KG1 (cell line): ENCODE measurements around the gene SV2A.
"Not testable (repeated sequence)": the region's sequence is repeated elsewhere in the genome, so short reads cannot be mapped to it uniquely, and the experiment has no call there.

ENCODE experiments used
- DNase-seq: peaks from one replicate; lab custom pipeline; 2025; lab: John Stamatoyannopoulos, UW

SV2A gene, protein sequence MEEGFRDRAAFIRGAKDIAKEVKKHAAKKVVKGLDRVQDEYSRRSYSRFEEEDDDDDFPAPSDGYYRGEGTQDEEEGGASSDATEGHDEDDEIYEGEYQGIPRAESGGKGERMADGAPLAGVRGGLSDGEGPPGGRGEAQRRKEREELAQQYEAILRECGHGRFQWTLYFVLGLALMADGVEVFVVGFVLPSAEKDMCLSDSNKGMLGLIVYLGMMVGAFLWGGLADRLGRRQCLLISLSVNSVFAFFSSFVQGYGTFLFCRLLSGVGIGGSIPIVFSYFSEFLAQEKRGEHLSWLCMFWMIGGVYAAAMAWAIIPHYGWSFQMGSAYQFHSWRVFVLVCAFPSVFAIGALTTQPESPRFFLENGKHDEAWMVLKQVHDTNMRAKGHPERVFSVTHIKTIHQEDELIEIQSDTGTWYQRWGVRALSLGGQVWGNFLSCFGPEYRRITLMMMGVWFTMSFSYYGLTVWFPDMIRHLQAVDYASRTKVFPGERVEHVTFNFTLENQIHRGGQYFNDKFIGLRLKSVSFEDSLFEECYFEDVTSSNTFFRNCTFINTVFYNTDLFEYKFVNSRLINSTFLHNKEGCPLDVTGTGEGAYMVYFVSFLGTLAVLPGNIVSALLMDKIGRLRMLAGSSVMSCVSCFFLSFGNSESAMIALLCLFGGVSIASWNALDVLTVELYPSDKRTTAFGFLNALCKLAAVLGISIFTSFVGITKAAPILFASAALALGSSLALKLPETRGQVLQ

DNA sequence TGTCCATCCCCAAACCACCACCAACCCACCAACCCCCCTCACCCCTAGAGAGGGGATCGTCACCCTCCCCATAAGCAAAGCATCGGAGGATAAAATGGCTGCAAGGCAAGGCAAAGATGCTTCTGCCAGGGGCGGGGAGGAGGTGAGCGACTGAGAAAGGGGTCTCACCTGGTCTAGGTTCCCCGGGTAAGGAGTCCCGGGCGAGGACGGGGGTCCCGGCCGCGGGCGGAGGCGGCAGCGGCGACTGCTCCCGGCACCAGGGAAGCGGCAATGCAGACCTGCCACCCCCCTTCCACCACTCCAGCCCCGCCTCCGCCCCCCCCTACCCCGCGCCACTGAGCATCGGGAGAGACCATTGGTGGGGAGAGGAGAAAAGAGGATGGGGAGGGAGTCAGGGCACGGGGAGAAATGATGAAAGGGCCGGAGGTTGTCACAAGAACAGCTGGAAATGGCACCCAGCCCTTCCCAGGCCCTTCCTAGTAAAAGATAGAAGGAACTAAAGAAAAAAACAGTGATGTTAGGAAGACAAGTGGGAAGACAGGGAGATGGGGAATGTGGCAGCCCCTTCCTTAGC, at the start of gene SV2A:
Gene SV2A, minus strand, starts transcription at position 274 of the 574 bp plus-strand sequence. CDS start 4,004 bp downstream, outside the sequence.
- DNase-seq, result no peak

DNA sequence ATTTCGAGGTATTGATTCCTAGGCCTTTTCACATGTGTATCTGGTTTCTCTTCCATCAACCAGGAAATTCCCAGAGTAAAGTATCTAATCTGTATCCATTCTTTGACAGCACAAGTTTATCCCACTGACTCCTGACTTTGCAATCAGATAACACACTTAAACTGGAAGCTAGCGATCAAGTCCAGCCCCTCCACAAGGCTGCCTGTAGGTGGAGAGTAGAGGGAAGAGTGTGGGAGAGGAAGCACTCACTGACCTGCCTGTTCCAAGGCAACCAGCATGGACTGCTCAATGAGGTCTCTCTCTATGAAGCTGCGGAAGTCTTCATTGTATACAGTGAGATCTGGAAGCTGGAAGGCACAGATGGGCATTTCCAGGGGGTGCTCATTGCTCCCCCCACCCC, 49.4 kb upstream of the SV2A start:
- DNase-seq, result no peak

DNA sequence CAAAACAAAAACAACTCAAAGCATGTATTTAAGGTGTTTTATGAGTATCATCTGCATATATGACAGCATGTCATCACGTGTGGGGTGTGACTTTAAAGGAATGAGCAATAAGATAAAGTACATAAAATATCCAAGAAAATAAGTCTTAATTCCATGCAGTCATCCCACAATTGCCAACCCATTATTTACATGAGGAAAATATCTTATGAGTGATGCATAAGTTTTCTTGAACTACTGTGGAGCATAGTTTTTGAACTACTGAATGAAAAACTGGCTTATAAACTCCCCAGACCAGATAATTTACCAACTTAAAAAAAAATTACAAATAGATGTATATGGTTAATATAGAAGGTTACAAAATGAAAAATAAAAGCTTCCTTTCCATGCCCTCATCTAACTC, 48.8 kb upstream of the SV2A start:
- DNase-seq, result no peak

DNA sequence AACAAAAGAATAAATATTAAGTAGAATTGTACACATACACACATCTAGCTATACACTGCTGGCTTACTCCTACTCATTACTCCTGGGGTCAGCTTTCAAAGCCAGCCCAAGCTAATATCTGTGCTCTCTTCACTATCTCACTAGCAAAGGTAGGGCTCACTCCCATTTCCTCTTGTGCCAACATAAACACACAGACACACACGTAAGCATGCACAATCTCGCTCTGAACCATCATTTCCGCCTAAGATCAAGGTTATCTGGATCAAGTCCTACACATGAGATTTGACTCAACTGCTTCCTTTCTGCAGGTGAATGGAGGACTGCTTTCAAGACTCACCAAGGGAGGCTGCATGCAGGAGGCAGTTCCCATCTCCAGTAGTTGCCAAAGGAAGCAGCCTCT, 47.8 kb upstream of the SV2A start:
- no peak for DNase-seq

DNA sequence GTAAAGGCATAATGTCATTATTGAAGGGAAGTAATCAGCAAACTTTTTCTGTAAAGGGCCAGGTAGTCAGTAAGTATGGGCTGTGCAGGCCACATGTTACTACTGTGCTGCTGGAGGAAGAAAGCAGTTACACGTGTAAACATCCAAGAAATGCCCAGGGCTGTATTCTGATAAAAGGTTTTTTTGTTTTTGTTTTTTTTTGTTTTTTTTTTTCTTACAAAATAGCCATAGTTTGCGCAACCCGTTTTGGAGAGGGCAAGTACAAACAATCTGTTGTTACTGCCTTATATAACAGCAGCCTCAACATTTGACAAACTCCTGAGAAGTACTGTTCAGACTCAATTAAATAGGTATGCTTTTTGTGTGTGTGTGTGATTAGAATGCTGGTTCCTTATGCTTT, 45.7 kb upstream of the SV2A start:
- no peak for DNase-seq

DNA sequence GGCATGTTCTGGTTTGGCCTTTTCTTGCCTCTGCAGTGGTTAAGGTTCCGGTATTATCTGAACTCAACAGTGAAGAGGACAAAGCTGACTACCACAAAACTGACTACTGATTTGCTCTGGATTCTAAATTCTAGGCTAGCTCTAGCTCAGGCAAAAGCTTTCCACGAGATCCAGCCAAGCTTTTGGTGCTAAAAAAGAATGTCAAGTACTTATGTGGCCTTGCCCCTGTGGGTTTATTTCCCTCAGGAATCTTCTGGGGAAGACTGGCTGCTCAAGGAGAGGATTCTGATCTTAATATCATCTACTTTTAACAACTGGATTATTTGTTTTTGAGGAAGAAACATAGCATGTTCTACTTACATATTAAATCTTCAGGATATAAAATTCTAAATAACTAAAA, 45.1 kb upstream of the SV2A start:
- DNase-seq, result no peak

DNA sequence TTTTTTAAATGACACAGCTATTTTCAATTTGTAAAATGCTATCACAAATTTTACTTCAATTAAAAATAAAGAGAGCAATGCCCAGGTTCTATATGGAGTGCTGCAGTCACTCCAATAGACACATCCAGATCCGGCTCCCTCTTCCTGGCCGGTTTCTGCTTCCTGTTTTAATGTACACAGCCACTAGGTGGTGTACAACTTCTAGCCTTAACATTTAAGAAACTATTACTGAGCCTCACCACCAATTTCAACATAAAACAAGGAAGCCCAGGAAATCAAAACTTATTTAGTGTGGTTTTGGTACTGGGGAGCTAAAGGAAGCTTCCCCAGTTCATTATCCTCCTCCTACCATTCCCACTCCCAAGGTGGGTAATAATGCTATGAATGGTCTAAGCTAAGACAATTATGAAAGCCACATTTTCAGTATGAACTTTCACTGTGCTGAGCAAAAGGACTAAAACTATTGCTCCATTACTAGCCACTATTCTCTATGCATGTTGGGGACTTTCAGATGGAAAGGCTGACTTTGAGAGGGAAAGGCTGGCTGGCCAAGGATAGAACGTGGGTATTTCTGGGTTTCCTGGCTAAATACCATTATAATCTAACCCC, 44.5 kb upstream of the SV2A start:
- DNase-seq, result peak; percentile 79

DNA sequence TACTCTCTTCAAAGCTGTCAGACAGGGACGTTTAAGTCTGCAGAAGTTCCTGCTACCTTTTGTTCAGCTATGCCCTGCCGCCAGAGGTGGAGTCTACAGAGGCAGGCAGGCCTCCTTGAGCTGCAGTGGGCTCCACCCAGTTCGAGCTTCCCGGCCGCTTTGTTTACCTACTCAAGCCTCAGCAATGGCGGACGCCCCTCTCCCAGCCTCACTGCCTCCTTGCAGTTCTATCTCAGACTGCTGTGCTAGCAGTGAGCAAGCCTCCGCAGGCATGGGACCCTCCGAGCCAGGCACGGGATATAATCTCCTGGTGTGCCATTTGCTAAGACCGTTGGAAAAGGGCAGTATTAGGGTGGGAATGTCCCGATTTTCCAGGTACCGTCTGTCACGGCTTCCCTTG, 39.9 kb upstream of the SV2A start:
- not testable (repeated sequence) for DNase-seq

DNA sequence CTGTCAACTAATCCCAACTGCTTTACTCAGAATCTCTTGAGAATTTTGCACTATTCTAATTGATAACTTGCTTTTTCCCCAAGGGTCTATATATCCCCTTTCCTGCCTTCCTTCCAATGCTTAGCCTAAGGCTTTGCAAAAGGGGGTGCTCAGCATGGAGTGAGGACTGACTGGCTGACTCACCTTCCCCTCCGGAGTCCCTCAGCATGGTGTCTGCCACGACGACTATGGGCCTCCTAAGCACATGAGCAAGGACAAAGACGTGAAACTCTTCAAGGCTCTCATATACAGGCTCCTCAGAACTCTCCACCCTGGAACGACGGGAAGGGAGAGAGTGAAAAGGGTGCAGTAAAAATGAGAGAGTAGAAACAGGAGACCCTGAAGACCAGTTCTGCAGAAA, 32.3 kb upstream of the SV2A start:
- DNase-seq, result no peak

DNA sequence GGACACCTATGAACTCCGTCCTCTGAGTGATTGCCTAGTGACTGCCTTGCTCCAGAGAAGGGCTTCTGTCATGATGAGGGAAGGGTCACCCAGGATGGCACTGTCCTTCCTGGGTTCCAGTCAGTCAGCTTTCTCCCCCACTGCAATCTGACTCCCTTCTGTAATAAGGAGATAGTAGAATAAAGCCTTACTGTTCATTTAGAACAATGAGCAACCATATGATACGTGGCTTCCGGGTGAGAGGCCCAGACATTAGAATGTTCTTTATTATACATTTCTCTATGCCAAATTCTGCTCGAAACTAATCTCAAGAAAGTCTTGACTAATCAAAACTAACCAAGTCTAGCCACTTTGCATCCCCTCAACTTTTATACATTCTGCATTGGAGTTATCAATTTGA, 27.6 kb upstream of the SV2A start:
- no peak for DNase-seq

DNA sequence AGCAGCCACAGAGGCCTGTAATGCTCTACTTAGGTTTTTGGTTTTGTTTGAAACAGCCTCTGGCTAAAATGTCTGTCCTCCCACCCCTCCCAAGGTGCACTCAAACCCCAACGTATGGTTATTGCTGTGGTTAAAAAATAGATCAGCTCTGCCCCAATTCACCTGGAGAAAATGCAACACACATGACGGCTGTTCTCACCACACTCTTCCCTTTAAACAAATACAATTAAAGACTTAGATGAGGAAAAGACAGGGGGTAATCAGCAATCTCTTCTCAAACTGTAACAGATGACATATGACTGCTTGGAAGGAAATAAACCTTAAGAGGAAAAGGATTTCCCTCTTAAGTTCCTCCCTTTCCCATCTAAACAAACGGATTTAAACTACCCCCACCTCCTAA, 25.2 kb upstream of the SV2A start:
- DNase-seq, result no peak

DNA sequence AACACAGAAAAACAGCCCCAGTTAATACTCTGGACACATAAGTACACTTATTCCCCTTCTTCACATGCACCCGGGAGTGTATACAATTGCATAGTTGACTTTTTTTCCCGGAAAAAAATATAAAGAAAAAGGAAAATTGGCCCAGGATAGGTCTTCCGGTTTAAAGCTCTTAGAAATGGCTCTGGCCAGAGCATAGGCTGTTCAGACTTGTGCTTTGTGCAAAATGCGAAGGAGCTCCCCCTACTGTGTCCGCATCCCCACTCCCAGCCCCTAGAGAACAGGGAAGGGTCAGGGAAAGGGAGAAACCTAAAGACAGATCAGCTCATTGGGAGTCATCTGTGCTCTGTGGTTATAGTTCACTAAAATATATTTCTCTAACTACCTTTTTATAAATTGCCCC, 24.6 kb upstream of the SV2A start:
- no peak for DNase-seq

DNA sequence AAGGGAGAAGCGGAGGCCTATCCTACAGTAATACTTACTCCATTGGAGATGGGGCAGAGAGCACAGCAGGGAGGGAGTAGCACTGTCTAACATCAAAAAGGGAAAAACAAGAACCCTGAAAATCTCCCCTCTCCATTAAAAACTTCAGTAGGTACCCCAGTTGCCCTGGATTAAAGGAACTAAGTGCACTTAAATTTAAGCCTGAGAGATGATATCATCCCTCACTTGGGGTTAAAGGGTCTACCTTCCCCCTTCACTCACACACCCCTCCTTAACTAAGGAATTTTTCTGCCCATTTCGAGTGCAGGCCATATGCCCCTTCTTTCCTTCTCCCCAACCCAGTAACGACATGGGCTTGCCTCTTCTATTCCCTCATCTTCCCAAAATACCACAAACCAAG, 22.8 kb upstream of the SV2A start:
- no peak for DNase-seq

DNA sequence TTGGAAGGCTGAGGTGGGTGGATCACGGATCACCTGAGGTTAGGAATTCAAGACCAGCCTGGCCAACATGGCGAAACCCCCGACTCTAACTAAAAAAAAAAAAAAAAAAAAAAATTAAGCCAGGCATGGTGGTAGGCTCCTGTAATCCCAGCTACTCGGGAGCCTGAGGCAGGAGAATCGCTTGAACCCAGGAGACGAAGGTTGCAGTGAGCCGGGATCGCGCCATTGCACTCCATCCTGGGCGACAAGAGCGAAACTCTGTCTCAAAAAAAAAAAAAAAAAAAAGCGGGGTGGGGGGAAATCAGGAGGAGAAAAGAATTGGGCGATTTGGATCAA, 21.0 kb upstream of the SV2A start:
- not testable (repeated sequence) for DNase-seq

DNA sequence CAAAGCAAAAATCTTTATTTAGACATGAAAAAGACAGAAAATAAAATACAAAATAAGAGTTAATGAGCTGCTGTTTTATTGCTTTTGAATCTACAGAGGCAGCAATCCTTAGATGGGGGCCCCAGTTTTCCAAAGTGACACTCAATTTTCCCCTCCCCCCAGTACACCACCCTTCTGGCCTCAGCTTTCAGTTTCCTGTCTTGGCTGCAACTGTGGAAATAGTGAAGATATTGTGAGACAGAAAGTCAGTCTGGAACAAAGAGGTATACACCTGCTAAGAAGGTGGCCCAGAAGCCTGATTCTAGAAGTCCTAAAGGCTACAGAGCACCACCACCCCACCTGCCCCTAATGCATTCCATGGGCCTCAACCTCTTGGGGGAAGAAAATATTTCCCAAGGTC, 20.1 kb upstream of the SV2A start:
- DNase-seq, result no peak

DNA sequence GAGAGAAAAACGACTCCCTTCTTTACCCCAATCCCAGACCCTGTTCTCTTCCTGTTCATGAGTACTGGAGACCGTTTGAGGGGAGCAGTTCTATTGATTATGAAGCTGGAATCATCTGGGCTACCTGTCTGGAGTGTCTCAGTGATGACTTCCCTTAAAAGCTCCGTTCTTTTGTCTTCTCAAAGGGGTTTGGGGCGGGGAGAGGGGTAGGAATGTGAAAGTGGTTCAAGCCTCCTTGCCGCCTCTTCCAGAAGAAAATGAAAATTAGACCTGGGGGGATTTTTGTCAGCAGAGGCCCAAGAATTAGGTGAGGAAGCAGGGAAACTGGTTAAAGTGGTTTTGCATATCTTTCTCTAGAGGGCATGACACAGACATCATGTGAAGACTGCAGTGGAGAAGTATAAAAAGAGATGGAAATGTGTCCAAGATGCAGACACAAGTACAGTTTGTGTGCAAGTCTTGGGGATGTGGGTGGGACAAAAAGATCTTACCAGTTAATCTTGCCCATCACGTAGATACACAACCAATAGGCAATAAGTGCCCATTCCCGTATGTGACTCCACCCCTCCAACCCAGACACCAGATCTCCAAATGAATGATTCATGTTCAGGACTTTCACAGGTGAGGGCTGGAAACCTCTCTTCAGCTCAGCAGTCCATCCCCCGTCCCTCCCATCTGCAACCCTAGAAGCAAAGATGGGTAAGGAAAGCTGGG, 19.5 kb upstream of the SV2A start:
- no peak for DNase-seq

DNA sequence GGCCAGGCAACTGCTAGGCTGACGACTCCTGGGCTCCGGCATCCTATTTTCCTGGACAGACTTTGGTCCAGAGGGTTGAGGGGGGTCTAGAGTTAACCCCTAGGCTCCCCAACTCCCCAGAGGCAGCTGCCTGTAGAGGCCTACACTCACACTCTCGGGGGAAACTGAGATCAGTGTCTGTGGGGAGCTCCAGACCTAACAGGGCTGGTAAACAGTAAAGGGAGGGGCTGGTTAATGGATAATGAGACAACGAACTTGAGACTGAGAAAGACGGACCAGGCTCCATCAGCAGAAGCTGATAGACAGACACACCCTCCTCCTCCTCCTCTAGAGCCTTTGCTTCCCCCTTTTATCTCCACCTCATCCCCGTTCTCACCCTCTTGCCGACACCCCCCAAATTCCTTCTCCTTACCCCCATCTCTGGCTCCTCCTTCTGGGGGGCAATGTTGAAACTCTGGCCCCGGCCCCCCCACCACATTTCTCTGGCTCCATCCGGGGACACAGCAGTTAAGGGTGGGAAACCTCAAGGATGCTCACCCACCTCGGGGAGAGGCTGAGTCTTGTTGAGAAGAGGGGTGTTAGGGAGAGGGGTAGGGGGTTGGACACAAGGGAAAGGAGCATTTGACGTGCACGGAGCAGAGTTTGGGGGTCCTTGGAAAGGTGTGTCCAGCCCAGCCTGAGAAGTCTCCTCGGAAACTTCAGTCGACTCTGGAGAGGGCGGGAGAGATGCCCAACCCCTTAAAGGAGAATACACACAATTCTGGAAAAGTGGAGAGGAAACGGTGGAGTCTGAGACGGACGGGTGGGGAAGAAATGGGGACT, 18.7 kb upstream of the SV2A start, which contains the start of gene MTMR11:
Gene MTMR11, minus strand, starts transcription at position 710 of the 822 bp plus-strand sequence. Its CDS starts 232 bp downstream, at position 478.
- DNase-seq, result no peak

DNA sequence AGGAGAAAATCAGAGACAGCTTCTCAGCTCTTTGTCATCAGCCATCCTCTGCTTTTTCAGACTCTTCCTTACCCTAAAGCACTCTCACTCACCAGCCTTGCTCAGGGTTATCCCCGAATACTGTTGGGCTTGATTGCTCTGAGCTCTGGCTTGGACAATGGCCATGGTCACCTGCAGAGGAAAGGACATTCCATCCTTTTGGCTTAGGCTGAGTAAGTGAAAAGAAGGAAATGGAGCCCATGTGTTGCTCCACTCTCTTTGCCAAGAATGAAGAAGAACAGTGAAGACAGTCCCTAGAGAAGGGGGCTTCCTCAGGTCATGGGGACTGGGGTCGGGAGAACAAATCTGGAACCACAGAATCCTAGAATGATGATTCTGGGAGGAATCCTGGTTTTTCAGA, 16.7 kb upstream of the SV2A start:
- no peak for DNase-seq

DNA sequence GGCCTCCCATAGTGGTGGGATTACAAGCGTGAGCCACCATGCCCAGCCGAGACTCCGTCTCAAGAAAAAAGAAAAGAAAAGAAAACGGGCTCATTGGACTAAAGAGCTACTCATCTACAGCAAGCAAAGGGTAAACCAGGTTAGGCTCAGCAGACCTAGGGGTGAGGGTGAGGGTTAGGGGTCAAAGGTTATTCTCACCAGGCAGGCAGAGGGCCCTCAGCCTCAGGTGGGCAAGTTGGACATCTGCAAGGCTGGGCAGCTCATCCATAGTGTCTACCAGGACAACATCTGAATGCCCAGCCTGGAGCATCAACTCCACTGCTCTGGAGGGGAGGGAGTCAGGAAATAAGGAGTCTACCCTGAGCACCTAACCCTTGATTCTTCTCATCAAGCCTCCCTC, 15.6 kb upstream of the SV2A start:
- DNase-seq, result no peak

DNA sequence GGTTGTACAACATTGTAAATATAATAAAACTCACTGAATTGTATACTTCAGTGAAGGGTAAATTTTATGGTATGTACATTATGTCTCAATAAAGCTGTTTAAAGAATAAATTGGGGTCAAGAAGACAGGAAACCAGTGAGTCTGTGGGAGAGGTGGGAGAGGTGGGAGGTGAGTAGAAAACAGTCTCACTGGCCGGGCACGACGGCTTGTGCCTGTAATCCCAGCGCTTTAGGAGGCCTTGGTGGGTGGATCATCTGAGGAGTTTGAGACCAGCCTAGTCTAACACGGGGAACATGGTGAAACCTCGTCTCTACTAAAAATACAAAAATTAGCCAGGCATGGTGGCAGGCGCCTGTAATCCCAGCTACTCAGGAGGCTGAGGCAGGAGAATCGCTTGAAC, 14.8 kb upstream of the SV2A start:
- DNase-seq, result no peak

DNA sequence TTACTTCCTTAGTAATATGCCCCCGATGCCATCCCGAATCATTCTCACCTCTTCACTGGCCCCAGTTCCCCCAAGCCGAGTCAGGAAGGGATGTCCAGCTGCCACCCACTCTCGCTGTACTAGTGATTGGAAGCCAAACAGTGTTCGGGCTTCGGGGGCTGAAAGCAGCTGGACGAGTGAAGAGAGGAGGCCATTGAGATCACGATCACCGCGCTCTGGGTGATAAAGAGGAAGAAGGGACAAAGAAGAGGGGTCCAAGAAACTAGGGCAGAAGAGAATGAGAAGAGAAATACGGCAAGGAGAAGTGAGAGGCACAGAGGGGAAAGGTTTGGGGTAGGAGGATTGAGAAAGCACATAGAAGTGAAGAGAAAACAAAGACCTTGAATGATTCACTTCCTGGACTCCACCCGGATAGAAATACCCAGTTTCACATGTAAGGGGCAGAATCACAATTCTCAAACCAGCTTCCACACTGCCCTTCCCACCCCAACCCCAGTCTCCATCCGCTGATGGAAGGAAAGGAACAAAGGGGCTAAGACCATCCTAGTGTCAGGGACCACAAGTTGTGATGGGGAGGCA, 13.7 kb upstream of the SV2A start:
- DNase-seq, result no peak
